Large intestine (tissue), 3 donors: Measurements from ENCODE around the gene SCGB3A2. TPM values are rescaled to one million over a fixed set of nuclear protein-coding genes. Genes with fewer than 3 reads are reported as not detected.

ENCODE experiments used
- DNase-seq, 2 donors: peaks; one replicate each; pipeline versions ENCODE4 v3.0.0 to v3.0.0-alpha.2; 2013
- H3K27ac ChIP-seq: one replicate; pipeline ENCODE4 v1.5.1; 2013; ENCODE audit warnings: low read length
- H3K27me3 ChIP-seq: 2 replicates; pipeline ENCODE4 v1.6.1; 2013; ENCODE audit warnings: low read length; ENCODE audit not compliant: control insufficient read depth, insufficient read depth
- H3K36me3 ChIP-seq: 2 replicates; pipeline ENCODE4 v1.6.1; 2013; ENCODE audit warnings: low read length; ENCODE audit not compliant: control insufficient read depth, insufficient read depth
- H3K4me1 ChIP-seq: one replicate; pipeline ENCODE4 v1.6.1; 2013; ENCODE audit warnings: low read length; ENCODE audit not compliant: control insufficient read depth, insufficient read depth
- H3K4me3 ChIP-seq: one replicate; pipeline ENCODE4 v1.5.1; 2013; ENCODE audit warnings: low read length
- H3K9me3 ChIP-seq: one replicate; pipeline ENCODE4 v1.6.1; 2013; ENCODE audit warnings: mild to moderate bottlenecking, low read depth, low read length, moderate library complexity; ENCODE audit not compliant: control insufficient read depth
- WGBS: methylation state at CpG from one replicate; pipeline ENCODE4 v1.1.5; 2013; ENCODE audit warnings: low lambda C conversion rate; ENCODE audit not compliant: insufficient coverage; 5-methylcytosine and 5-hydroxymethylcytosine counted together
- polyA plus RNA-seq: library from polyadenylated mRNA; unstranded; fragments of 120-200 nt; gene quantifications from one replicate; pipeline ENCODE4 v1.2.1, GENCODE V29; 2013

The SCGB3A2 gene
- polyA plus RNA-seq, 1 donor: not detected

- H3K27me3 ChIP-seq: no peaks in the 10 kb centered on the region
- H3K27ac ChIP-seq: no peak overlapping the region
- WGBS: 100% methylated on average over 1 of the region's 4 CpGs
- no peaks in the 10 kb centered on the region for H3K4me1 ChIP-seq
- H3K36me3 ChIP-seq: no peaks in the 10 kb centered on the region
- no peaks in the 10 kb centered on the region for H3K9me3 ChIP-seq
- no peak for DNase-seq
- no peak overlapping the region for H3K4me3 ChIP-seq
Observed at GRCh38 chr5:147925020-147925419, 46.5 kb downstream of the SCGB3A2 start.

- H3K27ac ChIP-seq: no peak overlapping the region
- no peaks in the 10 kb centered on the region for H3K27me3 ChIP-seq
- no peaks in the 10 kb centered on the region for H3K4me1 ChIP-seq
- no peak for DNase-seq
- H3K36me3 ChIP-seq: no peaks in the 10 kb centered on the region
- 43% methylated on average over 2 of the region's 3 CpGs for WGBS
- H3K4me3 ChIP-seq: no peak overlapping the region
- H3K9me3 ChIP-seq: no peaks in the 10 kb centered on the region
Observed at GRCh38 chr5:147927901-147928300, 49.4 kb downstream of the SCGB3A2 start.

DNA sequence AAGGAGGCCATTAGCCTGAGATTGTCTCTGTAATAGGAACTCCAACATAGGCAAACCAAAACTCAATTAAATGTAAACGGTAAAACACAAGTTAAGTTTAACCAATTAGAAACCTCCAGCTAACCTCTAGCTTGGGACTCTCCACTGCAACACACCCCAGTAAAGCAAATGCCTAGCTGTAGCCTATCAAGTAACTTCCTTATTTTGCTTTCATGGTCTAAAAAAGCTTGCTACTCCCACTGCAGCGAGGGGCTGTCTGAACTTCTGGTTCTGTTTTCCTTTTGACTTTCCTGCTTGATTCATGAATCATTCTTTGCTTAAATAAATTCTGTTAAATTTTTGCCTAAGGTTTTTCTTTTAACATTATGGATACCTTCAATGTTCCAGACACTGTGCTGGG, 52.3 kb downstream of the SCGB3A2 start:
- WGBS: no CpG with 5 or more reads among the region's 2 CpGs
- H3K4me3 ChIP-seq: no peak overlapping the region
- H3K36me3 ChIP-seq: no peaks in the 10 kb centered on the region
- H3K4me1 ChIP-seq: no peaks in the 10 kb centered on the region
- DNase-seq: no peak
- H3K27me3 ChIP-seq: no peaks in the 10 kb centered on the region
- H3K27ac ChIP-seq: no peak overlapping the region
- no peaks in the 10 kb centered on the region for H3K9me3 ChIP-seq

Other genes starting within 250 kb of the SCGB3A2 start
- 3.1 TPM for gene JAKMIP2, start 96.0 kb upstream of the SCGB3A2 start, polyA plus RNA-seq
- 259 TPM for gene SPINK1, start 47.0 kb upstream of the SCGB3A2 start, polyA plus RNA-seq
- not detected for gene C5orf46, start 27.8 kb downstream of the SCGB3A2 start, polyA plus RNA-seq
- gene SPINK5, start 185.3 kb downstream of the SCGB3A2 start, polyA plus RNA-seq: 0.70 TPM